Measurements from ENCODE around the gene ANGPTL4. TPM values are rescaled to one million over a fixed set of nuclear protein-coding genes. Genes with fewer than 3 reads are reported as not detected.
"Not testable (repeated sequence)": the region's sequence is repeated elsewhere in the genome, so short reads cannot be mapped to it uniquely, and the experiment has no call there.

The ANGPTL4 gene
- total RNA-seq, 5 donors from 2014 or later (not counting 1 experiment from before 2014, with no cell fraction given) = 0.18 to 0.19 TPM; not detected in 3

GRCh38 chr19:8338835-8339234 is 25.1 kb upstream of the ANGPTL4 start:
- ATAC-seq (replicated peaks in 1 of 4) (no peak), DNase-seq (no peak)
- H3K9me3 Mint-ChIP-seq = no peaks in the 10 kb centered on the region
- peaks cover 4 to 12% (median 11%) of the 10 kb centered on the region in 3 donors for H3K4me1 Mint-ChIP-seq
- Histone ChIP-seq H3K9me3 (no peaks in the 10 kb centered on the region), H3K4me3 (ENCODE audit: control insufficient read depth in 1 of 2, extremely low read depth in 1 of 2, low read length in 1 of 2) (no peak overlapping the region), H3K27me3 (replicated peaks in 1 of 2; ENCODE audit: control insufficient read depth in 2 of 2, extremely low read depth in 1 of 2, insufficient read depth in 2 of 2, low read length in 1 of 2) (peaks cover 4 to 54% of the 10 kb centered on the region in 2 experiments), H3K36me3 (ENCODE audit: control insufficient read depth in 2 of 2, extremely low read depth in 1 of 2, insufficient read depth in 1 of 2, low read length in 1 of 2) (no peaks in the 10 kb centered on the region), H3K4me1 (ENCODE audit: control insufficient read depth in 1 of 2, extremely low read depth in 1 of 2, insufficient read depth in 2 of 2, low read length in 2 of 2) (peaks cover 0 to 35% of the 10 kb centered on the region in 2 experiments), H3K27ac (ENCODE audit: low read length) (no peak overlapping the region)
- WGBS (ENCODE audit: insufficient coverage) = no CpG with 5 or more reads among the region's 6 CpGs
- H3K27ac Mint-ChIP-seq = no peak overlapping the region
- POLR2A ChIA-PET = no interaction called here
- no peak overlapping the region for H3K4me3 Mint-ChIP-seq
- H3K36me3 Mint-ChIP-seq = no peaks in the 10 kb centered on the region
- H3K27me3 Mint-ChIP-seq = peaks cover 13 to 42% of the 10 kb centered on the region in 2 donors
- CTCF ChIA-PET = no interaction called here

GRCh38 chr19:8340341-8341096 is 23.4 kb upstream of the ANGPTL4 start:
- Histone ChIP-seq H3K27me3 (replicated peaks in 1 of 2; ENCODE audit: control insufficient read depth in 2 of 2, extremely low read depth in 1 of 2, insufficient read depth in 2 of 2, low read length in 1 of 2) (peaks cover 2 to 54% of the 10 kb centered on the region in 2 experiments), H3K27ac (ENCODE audit: low read length) (no peak overlapping the region), H3K4me3 (ENCODE audit: control insufficient read depth in 1 of 2, extremely low read depth in 1 of 2, low read length in 1 of 2) (no peak overlapping the region), H3K36me3 (ENCODE audit: control insufficient read depth in 2 of 2, extremely low read depth in 1 of 2, insufficient read depth in 1 of 2, low read length in 1 of 2) (no peaks in the 10 kb centered on the region), H3K9me3 (no peaks in the 10 kb centered on the region), H3K4me1 (ENCODE audit: control insufficient read depth in 1 of 2, extremely low read depth in 1 of 2, insufficient read depth in 2 of 2, low read length in 2 of 2) (peaks cover 0 to 28% of the 10 kb centered on the region in 2 experiments)
- no peak overlapping the region for H3K27ac Mint-ChIP-seq
- no peaks in the 10 kb centered on the region for H3K36me3 Mint-ChIP-seq
- no peak overlapping the region for H3K4me3 Mint-ChIP-seq
- 37% methylated on average over 13 of the region's 15 CpGs for WGBS (ENCODE audit: insufficient coverage)
- no peaks in the 10 kb centered on the region for H3K9me3 Mint-ChIP-seq
- ChIA-PET CTCF (interaction anchor here in 1 of 2 donors (0.6 to 1.0 kb wide), 4 partner anchors 19 to 241 kb away, joined by 3 to 6 read pairs (median 4); partner anchors contain the start of genes NDUFA7 and RPS28), POLR2A (interaction anchor here in 1 of 2 donors (1.1 kb wide), 1 partner anchor 16 kb away, joined by 7 read pairs; no protein-coding TSS in a partner anchor)
- peaks cover 13 to 40% of the 10 kb centered on the region in 2 donors for H3K27me3 Mint-ChIP-seq
- no peak for ATAC-seq (replicated peaks in 1 of 4)
- no peak for DNase-seq
- peaks cover 4 to 11% (median 9%) of the 10 kb centered on the region in 3 donors for H3K4me1 Mint-ChIP-seq

GRCh38 chr19:8341504-8341903 is 22.5 kb upstream of the ANGPTL4 start:
- peak overlapping the region; percentile 43 to 80 (median 73) for H3K4me3 Mint-ChIP-seq
- DNase-seq; H3K9me3 Mint-ChIP-seq; H3K9me3 ChIP-seq; H3K4me3 ChIP-seq (ENCODE audit: control insufficient read depth in 1 of 2, extremely low read depth in 1 of 2, low read length in 1 of 2); H3K36me3 Mint-ChIP-seq; H3K27ac ChIP-seq (ENCODE audit: low read length); H3K36me3 ChIP-seq (ENCODE audit: control insufficient read depth in 2 of 2, extremely low read depth in 1 of 2, insufficient read depth in 1 of 2, low read length in 1 of 2); ATAC-seq (replicated peaks in 1 of 4); H3K4me1 Mint-ChIP-seq; H3K27ac Mint-ChIP-seq: not testable (repeated sequence)
- Histone ChIP-seq H3K27me3 (replicated peaks in 1 of 2; ENCODE audit: control insufficient read depth in 2 of 2, extremely low read depth in 1 of 2, insufficient read depth in 2 of 2, low read length in 1 of 2) (peaks cover 2 to 44% of the 10 kb centered on the region in 2 experiments), H3K4me1 (ENCODE audit: control insufficient read depth in 1 of 2, extremely low read depth in 1 of 2, insufficient read depth in 2 of 2, low read length in 2 of 2) (peaks cover 0 to 21% of the 10 kb centered on the region in 2 experiments)
- 90% methylated on average over 2 of the region's 4 CpGs for WGBS (ENCODE audit: insufficient coverage)
- CTCF ChIA-PET = interaction anchor here in 1 of 2 donors (1.0 kb wide), 1 partner anchor 20 kb away, joined by 3 read pairs; the partner anchor contains the start of genes NDUFA7 and RPS28
- H3K27me3 Mint-ChIP-seq = peaks cover 8 to 30% of the 10 kb centered on the region in 2 donors
- POLR2A ChIA-PET = interaction anchor here in 1 of 2 donors (0.6 to 1.1 kb wide), 2 partner anchors 17 to 1617 kb away, joined by 3 to 7 read pairs; no protein-coding TSS in a partner anchor

DNA sequence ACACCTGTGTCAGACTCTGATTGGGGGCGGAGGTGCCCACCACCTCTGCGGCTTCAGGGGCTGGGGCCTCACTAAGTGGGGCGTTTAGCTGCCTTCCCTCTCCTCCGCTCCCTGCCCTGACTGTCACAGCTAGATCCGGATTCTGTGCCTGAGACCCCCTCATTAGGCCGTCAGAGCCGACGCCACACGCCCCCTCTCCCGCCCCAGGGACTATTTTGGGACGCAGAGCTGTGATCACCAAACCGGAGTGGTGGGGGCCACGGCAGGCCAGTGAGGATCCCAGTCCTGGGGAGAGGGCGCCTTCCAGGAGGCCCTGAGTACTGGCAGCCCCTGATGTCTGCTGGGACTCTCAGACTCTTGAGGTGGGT is 21.7 kb upstream of the ANGPTL4 start:
- 45% methylated on average over 10 of the region's 14 CpGs for WGBS (ENCODE audit: insufficient coverage)
- ChIA-PET POLR2A (no interaction called here), CTCF (no interaction called here)
- ATAC-seq (replicated peaks in 1 of 4) (no peak), DNase-seq (no peak)
- Histone ChIP-seq H3K36me3 (ENCODE audit: control insufficient read depth in 2 of 2, extremely low read depth in 1 of 2, insufficient read depth in 1 of 2, low read length in 1 of 2) (no peaks in the 10 kb centered on the region), H3K27me3 (replicated peaks in 1 of 2; ENCODE audit: control insufficient read depth in 2 of 2, extremely low read depth in 1 of 2, insufficient read depth in 2 of 2, low read length in 1 of 2) (peaks cover 2 to 37% of the 10 kb centered on the region in 2 experiments), H3K27ac (ENCODE audit: low read length) (no peak overlapping the region), H3K4me1 (ENCODE audit: control insufficient read depth in 1 of 2, extremely low read depth in 1 of 2, insufficient read depth in 2 of 2, low read length in 2 of 2) (peaks cover 0 to 21% of the 10 kb centered on the region in 2 experiments), H3K9me3 (no peaks in the 10 kb centered on the region), H3K4me3 (ENCODE audit: control insufficient read depth in 1 of 2, extremely low read depth in 1 of 2, low read length in 1 of 2) (peak overlapping the region in 1 of 2 donors; percentile 76)
- H3K27me3 Mint-ChIP-seq = peaks cover 4 to 24% of the 10 kb centered on the region in 2 donors
- peaks cover 0 to 8% (median 5%) of the 10 kb centered on the region in 3 donors for H3K4me1 Mint-ChIP-seq
- no peaks in the 10 kb centered on the region for H3K36me3 Mint-ChIP-seq
- no peak overlapping the region for H3K27ac Mint-ChIP-seq
- H3K9me3 Mint-ChIP-seq = no peaks in the 10 kb centered on the region
- H3K4me3 Mint-ChIP-seq = peak overlapping the region; percentile 37 to 80 (median 73)

DNA sequence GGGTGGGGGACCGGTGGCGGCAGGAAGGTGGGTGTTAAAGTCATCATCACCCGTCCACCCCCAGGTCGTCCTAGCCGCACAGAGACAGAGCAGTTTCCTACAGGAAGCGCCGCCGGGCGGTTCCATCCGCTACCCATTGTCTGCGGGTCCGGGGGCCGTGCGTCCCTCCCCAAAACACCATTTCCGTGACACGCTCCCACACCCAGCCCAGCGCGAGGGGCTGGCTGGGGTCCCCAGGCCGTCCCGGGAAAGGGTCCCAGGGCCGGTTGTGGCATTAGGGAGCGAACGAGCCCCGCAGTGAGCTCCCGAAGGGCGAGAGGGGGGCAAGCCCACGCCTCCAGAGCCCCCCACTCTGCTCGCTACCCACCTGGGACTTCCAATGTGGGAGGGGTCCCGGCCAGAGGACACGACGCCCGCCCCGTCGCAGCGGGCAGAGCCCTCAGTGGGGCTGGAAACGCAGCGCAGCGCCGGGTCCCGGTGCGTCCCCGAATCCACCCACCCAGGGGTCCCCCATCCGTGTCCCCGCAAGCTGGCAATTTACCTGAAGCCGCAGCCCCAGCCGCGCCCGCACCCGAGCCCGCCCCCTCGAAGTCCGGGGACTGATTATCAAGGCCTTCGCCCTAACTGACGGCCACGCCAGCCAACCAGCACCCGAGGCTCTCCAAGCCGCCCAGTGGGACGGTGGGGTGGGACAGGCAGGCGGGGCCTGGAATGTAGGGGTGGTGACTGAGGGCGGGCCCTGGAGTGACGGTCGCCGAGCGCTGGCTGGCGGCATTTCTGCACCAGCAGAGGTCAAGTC is 21.1 kb upstream of the ANGPTL4 start, which contains the start of gene KANK3:
Gene KANK3 (minus strand): TSS at position 579 of the 799 bp plus-strand sequence. CDS start 5,434 bp downstream, outside the sequence.
- ChIA-PET POLR2A (no interaction called here), CTCF (interaction anchor here in 1 of 2 donors (0.6 kb wide), 1 partner anchor 220 kb away, joined by 3 read pairs; no protein-coding TSS in a partner anchor)
- peaks cover 2 to 31% of the 10 kb centered on the region in 2 experiments for H3K27me3 ChIP-seq (replicated peaks in 1 of 2; ENCODE audit: control insufficient read depth in 2 of 2, extremely low read depth in 1 of 2, insufficient read depth in 2 of 2, low read length in 1 of 2)
- no peaks in the 10 kb centered on the region for H3K9me3 ChIP-seq
- Mint-ChIP-seq H3K4me1 (peaks cover 0 to 8% (median 5%) of the 10 kb centered on the region in 3 donors), H3K36me3 (no peaks in the 10 kb centered on the region), H3K4me3 (peak within 1 kb of the TSS; percentile 73 to 82 (median 80)), H3K9me3 (no peaks in the 10 kb centered on the region), H3K27ac (no peak within 1 kb of the TSS), H3K27me3 (peaks cover 0 to 18% of the 10 kb centered on the region in 2 donors)
- WGBS (ENCODE audit: insufficient coverage) = 1% methylated on average over 58 of the region's 65 CpGs
- peak; percentile 100 for ATAC-seq (replicated peaks in 1 of 4)
- H3K4me1 ChIP-seq (ENCODE audit: control insufficient read depth in 1 of 2, extremely low read depth in 1 of 2, insufficient read depth in 2 of 2, low read length in 2 of 2) = peaks cover 0 to 21% of the 10 kb centered on the region in 2 experiments
- H3K27ac ChIP-seq (ENCODE audit: low read length) = peak within 1 kb of the TSS; percentile 62
- H3K4me3 ChIP-seq (ENCODE audit: control insufficient read depth in 1 of 2, extremely low read depth in 1 of 2, low read length in 1 of 2) = peak within 1 kb of the TSS; percentile 74 to 76
- H3K36me3 ChIP-seq (ENCODE audit: control insufficient read depth in 2 of 2, extremely low read depth in 1 of 2, insufficient read depth in 1 of 2, low read length in 1 of 2) = no peaks in the 10 kb centered on the region
- peak; percentile 83 to 96 (median 91) for DNase-seq

GRCh38 chr19:8343483-8343844 is 20.5 kb upstream of the ANGPTL4 start:
- no peaks in the 10 kb centered on the region for H3K36me3 ChIP-seq (ENCODE audit: control insufficient read depth in 2 of 2, extremely low read depth in 1 of 2, insufficient read depth in 1 of 2, low read length in 1 of 2)
- H3K27me3 ChIP-seq (replicated peaks in 1 of 2; ENCODE audit: control insufficient read depth in 2 of 2, extremely low read depth in 1 of 2, insufficient read depth in 2 of 2, low read length in 1 of 2) = peaks cover 0 to 28% of the 10 kb centered on the region in 2 experiments
- ChIA-PET CTCF (interaction anchor here in 1 of 2 donors (0.6 kb wide), 1 partner anchor 221 kb away, joined by 3 read pairs; no protein-coding TSS in a partner anchor), POLR2A (no interaction called here)
- Mint-ChIP-seq H3K4me3 (peak overlapping the region; percentile 73 to 82 (median 80)), H3K4me1 (peaks cover 0 to 8% (median 5%) of the 10 kb centered on the region in 3 donors), H3K27me3 (peaks cover 0 to 12% of the 10 kb centered on the region in 2 donors), H3K27ac (no peak overlapping the region), H3K9me3 (no peaks in the 10 kb centered on the region), H3K36me3 (no peaks in the 10 kb centered on the region)
- DNase-seq (no peak), ATAC-seq (replicated peaks in 1 of 4) (peak in 2 of 4 experiments; percentile 1 to 2)
- H3K27ac ChIP-seq (ENCODE audit: low read length) = no peak overlapping the region
- no CpG with 5 or more reads among the region's 11 CpGs for WGBS (ENCODE audit: insufficient coverage)
- H3K4me1 ChIP-seq (ENCODE audit: control insufficient read depth in 1 of 2, extremely low read depth in 1 of 2, insufficient read depth in 2 of 2, low read length in 2 of 2) = peaks cover 0 to 21% of the 10 kb centered on the region in 2 experiments
- H3K4me3 ChIP-seq (ENCODE audit: control insufficient read depth in 1 of 2, extremely low read depth in 1 of 2, low read length in 1 of 2) = peak overlapping the region; percentile 74 to 76
- H3K9me3 ChIP-seq = no peaks in the 10 kb centered on the region

All from T-cell (primary cell).